ENCODE data around the gene ATMIN. TPM values are rescaled to one million over a fixed set of nuclear protein-coding genes. Genes with fewer than 3 reads are reported as not detected.
A peak's percentile ranks its signal among the peaks of the same experiment; 100 is the strongest.

ATMIN gene
- total RNA-seq, 1 donor from 2014 or later = 95.0 TPM

DNA sequence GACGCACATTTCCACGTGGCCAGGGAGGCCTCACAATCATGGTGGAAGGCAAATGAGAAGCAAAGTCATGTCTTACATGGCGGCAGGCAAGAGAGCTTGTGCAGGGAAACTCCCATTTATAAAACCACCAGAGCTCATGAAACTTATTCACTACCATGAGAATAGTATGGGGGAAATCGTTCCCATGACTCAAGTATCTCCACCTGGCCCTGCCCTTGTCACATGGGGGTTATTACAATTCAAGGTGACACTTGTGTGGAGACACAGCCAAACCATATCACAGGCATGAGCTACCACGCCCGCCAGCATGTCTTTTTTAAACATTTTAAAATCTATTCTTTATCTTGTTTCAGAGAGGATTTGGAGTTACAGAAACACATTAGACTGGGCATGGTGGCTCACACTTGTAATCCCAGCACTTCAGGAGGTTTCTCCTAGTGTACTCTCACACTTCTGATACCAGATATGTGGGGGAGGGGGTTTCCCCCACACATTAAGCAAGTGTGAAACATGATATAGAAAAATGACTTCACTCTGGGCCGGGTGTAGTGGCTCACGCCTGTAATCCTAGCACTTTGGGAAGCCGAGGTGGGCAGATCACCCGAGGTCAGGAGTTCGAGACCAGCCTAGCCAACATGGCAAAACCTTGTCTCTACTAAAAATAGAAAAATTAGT is 5.6 kb upstream of the ATMIN start:
- H2AFZ ChIP-seq (replicated peaks) = no peak overlapping the region
- no peak overlapping the region for H3K4me3 Mint-ChIP-seq
- H3K9me3 ChIP-seq (ENCODE audit: low read depth) = peaks cover 5% of the 10 kb centered on the region
- H3K4me1 Mint-ChIP-seq = no peaks in the 10 kb centered on the region
- H3K27ac ChIP-seq = no peak overlapping the region
- H3K4me1 ChIP-seq = no peaks in the 10 kb centered on the region
- H3K27me3 ChIP-seq = no peaks in the 10 kb centered on the region
- no peak overlapping the region for H3K4me2 ChIP-seq
- no peak for DNase-seq (ENCODE audit: low spot score)
- peaks cover 12% of the 10 kb centered on the region for H3K36me3 ChIP-seq
- H3K9me3 Mint-ChIP-seq = peaks cover 2% of the 10 kb centered on the region
- H3F3A ChIP-seq (ENCODE audit: low read depth) = no peaks in the 10 kb centered on the region
- H3K9ac ChIP-seq = no peak overlapping the region
- H3K27me3 Mint-ChIP-seq (ENCODE audit: insufficient read depth, low read depth) = no peaks in the 10 kb centered on the region
- TF ChIP-seq, protein P1, sequence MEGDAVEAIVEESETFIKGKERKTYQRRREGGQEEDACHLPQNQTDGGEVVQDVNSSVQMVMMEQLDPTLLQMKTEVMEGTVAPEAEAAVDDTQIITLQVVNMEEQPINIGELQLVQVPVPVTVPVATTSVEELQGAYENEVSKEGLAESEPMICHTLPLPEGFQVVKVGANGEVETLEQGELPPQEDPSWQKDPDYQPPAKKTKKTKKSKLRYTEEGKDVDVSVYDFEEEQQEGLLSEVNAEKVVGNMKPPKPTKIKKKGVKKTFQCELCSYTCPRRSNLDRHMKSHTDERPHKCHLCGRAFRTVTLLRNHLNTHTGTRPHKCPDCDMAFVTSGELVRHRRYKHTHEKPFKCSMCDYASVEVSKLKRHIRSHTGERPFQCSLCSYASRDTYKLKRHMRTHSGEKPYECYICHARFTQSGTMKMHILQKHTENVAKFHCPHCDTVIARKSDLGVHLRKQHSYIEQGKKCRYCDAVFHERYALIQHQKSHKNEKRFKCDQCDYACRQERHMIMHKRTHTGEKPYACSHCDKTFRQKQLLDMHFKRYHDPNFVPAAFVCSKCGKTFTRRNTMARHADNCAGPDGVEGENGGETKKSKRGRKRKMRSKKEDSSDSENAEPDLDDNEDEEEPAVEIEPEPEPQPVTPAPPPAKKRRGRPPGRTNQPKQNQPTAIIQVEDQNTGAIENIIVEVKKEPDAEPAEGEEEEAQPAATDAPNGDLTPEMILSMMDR (IDR thresholded peaks at IDR 0.05) = no peak
- TF ChIP-seq EZH2 (IDR thresholded peaks at IDR 0.05) (no peak), EZH2phosphoT487 (IDR thresholded peaks at IDR 0.05) (no peak)
- no peak overlapping the region for H3K4me3 ChIP-seq
- peaks cover 17% of the 10 kb centered on the region for H3K36me3 Mint-ChIP-seq
- no peak overlapping the region for H3K27ac Mint-ChIP-seq
- H4K20me1 ChIP-seq (ENCODE audit: low read depth) = no peaks in the 10 kb centered on the region
- H3K79me2 ChIP-seq (ENCODE audit: low read depth) = no peaks in the 10 kb centered on the region

DNA sequence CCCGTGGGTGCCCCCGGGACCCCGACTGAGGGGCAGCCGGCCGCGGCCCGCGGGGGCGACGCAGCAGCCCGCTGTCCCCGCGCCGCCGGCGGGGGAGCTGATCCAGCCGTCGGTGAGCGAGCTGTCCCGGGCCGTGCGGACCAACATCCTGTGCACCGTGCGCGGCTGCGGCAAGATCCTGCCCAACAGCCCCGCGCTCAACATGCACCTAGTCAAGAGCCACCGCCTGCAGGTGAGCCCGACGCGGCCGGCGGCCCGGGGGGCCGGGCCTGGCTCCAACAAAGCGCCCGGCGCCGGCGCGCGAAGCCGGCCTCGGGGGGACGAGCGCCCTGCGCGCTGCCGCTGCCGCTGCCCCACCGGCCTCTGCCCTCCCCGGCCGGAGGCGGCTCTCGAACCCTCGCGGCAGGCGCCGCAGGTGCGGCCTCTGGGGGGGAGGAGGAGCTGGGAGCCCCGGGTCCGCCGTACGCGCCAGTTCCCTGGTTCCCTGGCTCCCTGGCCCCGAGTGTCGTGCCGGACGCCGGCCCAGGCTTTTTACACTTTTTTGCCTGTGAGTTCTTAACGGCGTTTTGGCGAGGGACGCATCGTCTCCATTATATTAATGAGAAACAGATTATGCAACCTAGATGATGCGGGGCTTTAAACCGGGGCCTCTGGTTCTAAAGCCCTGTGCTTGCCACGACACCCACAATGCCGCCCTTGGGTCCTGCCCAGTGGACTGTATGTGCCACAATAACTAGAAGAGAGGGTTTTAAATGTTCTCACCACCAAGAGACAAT is 521 bp downstream of the ATMIN start:
- Histone ChIP-seq H3K79me2 (ENCODE audit: low read depth) (peaks cover 52% of the 10 kb centered on the region), H2AFZ (replicated peaks) (no peak overlapping the region), H3K27me3 (no peaks in the 10 kb centered on the region), H3K27ac (no peak overlapping the region), H3K4me2 (peak overlapping the region; percentile 96), H3K9me3 (ENCODE audit: low read depth) (peaks cover 7% of the 10 kb centered on the region), H4K20me1 (ENCODE audit: low read depth) (peaks cover 49% of the 10 kb centered on the region), H3K4me1 (peaks cover 32% of the 10 kb centered on the region), H3F3A (ENCODE audit: low read depth) (peaks cover 20% of the 10 kb centered on the region), H3K9ac (peak overlapping the region; percentile 77), H3K4me3 (peak overlapping the region; percentile 99), H3K36me3 (no peaks in the 10 kb centered on the region)
- DNase-seq (ENCODE audit: low spot score) = peak; percentile 70
- Mint-ChIP-seq H3K4me3 (peak overlapping the region; percentile 95), H3K27ac (peak overlapping the region; percentile 78), H3K36me3 (peaks cover 23% of the 10 kb centered on the region), H3K4me1 (peaks cover 36% of the 10 kb centered on the region), H3K9me3 (peaks cover 3% of the 10 kb centered on the region), H3K27me3 (ENCODE audit: insufficient read depth, low read depth) (peaks cover 2% of the 10 kb centered on the region)
- TF ChIP-seq, protein P1 (IDR thresholded peaks at IDR 0.05) = no peak
- TF ChIP-seq EZH2 (IDR thresholded peaks at IDR 0.05) (no peak), EZH2phosphoT487 (IDR thresholded peaks at IDR 0.05) (no peak)

DNA sequence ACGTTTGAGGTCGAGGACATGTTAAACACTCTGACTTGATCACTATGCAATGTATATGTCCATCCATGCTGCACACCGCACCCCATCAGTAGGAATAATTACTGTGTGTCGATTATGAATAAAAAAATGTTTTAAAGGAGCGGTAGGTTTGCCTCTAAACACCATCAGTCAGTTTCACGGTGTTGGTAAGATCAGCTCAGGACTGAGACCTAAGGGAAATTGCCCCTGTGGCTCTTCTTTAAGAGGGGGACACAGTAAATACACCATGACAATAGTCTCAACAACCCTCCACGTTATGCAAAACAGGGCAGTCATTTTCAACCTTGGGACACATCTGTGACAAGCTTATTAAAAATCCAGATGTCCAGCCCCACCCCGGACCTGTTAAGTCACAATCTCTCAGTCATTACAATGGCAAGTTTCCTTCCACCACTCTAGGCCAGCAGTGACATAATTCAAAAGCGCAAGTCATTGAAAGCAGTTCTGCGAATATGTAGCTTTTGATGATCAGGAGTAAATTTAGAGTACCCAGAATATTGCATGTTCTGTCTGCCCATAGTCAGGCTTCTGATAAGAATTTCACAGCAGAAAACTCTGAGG is 1.2 kb downstream of the ATMIN start:
- no peak overlapping the region for H3K27ac ChIP-seq
- H3K4me2 ChIP-seq = peak overlapping the region; percentile 96
- Mint-ChIP-seq H3K36me3 (peaks cover 28% of the 10 kb centered on the region), H3K4me3 (peak overlapping the region; percentile 95), H3K27me3 (ENCODE audit: insufficient read depth, low read depth) (peaks cover 2% of the 10 kb centered on the region), H3K27ac (peak overlapping the region; percentile 78), H3K9me3 (peaks cover 3% of the 10 kb centered on the region), H3K4me1 (peaks cover 41% of the 10 kb centered on the region)
- no peak for DNase-seq (ENCODE audit: low spot score)
- peaks cover 37% of the 10 kb centered on the region for H3K4me1 ChIP-seq
- no peak overlapping the region for H2AFZ ChIP-seq (replicated peaks)
- peaks cover 7% of the 10 kb centered on the region for H3K9me3 ChIP-seq (ENCODE audit: low read depth)
- H3K9ac ChIP-seq = peak overlapping the region; percentile 77
- peaks cover 56% of the 10 kb centered on the region for H4K20me1 ChIP-seq (ENCODE audit: low read depth)
- peaks cover 26% of the 10 kb centered on the region for H3F3A ChIP-seq (ENCODE audit: low read depth)
- TF ChIP-seq EZH2 (IDR thresholded peaks at IDR 0.05) (no peak), EZH2phosphoT487 (IDR thresholded peaks at IDR 0.05) (no peak)
- TF ChIP-seq, protein P1 (IDR thresholded peaks at IDR 0.05) = no peak
- H3K79me2 ChIP-seq (ENCODE audit: low read depth) = peaks cover 58% of the 10 kb centered on the region
- H3K27me3 ChIP-seq = no peaks in the 10 kb centered on the region
- H3K36me3 ChIP-seq = no peaks in the 10 kb centered on the region
- peak overlapping the region; percentile 99 for H3K4me3 ChIP-seq

Data from neural progenitor cell (in vitro differentiated cells).